Upper lobe of left lung (tissue), 6 donors: ENCODE results near the gene FAM3D. TPM values are rescaled to one million over a fixed set of nuclear protein-coding genes. Genes with fewer than 3 reads are reported as not detected.
A peak's percentile ranks its signal among the peaks of the same experiment; 100 is the strongest.

ENCODE experiments used
- ATAC-seq, 2 donors: fragments of 200-7000 bp; cut with Tn5 transposase; one replicate each; pipeline ENCODE4 v1.9.1; 2022; ENCODE audit warnings: mild to moderate bottlenecking in 2 of 2, moderate library complexity in 2 of 2; ENCODE audit not compliant: low FRiP score in 2 of 2
- DNase-seq, 2 donors: peaks; one replicate each; pipeline ENCODE4 v3.0.0-alpha.2; 2019 to 2020
- H3K27ac ChIP-seq, 4 donors: fragments of 200-600 bp; sonication (generic); one replicate each; pipeline ENCODE4 v1.5.1; 2016 to 2019
- H3K27me3 ChIP-seq, 4 donors: fragments of 200-600 bp; sonication (generic); one replicate each; pipeline ENCODE4 v1.5.1; 2017 to 2019
- H3K36me3 ChIP-seq, 4 donors: fragments of 200-600 bp; sonication (generic); one replicate each; pipeline ENCODE4 v1.5.1; 2016 to 2019
- H3K4me1 ChIP-seq, 4 donors: fragments of 200-600 bp; sonication (generic); one replicate each; pipeline ENCODE4 v1.5.1; 2018 to 2019
- H3K4me3 ChIP-seq, 4 donors: fragments of 200-600 bp; sonication (generic); one replicate each; pipeline ENCODE4 v1.5.1; 2017 to 2019; ENCODE audit warnings: mild to moderate bottlenecking in 2 of 4, moderate library complexity in 1 of 4
- H3K9me3 ChIP-seq, 4 donors: fragments of 200-600 bp; sonication (generic); one replicate each; pipeline ENCODE4 v1.5.1; 2018 to 2019
- EP300 ChIP-seq, 4 donors: sonication (generic); formaldehyde crosslinking; IDR thresholded peaks; one replicate each; pipeline ENCODE4 v1.5.1; 2017; ENCODE audit warnings: antibody characterized with exemption in 4 of 4, control low read depth in 2 of 4
- POLR2A ChIP-seq, 4 donors: fragments of 450-650 bp; IDR thresholded peaks; one replicate each; pipeline ENCODE4 v1.5.1; 2016 to 2017; ENCODE audit warnings: antibody characterized with exemption in 4 of 4, mild to moderate bottlenecking in 2 of 4
- POLR2AphosphoS5 ChIP-seq, 2 donors: sonication (generic); formaldehyde crosslinking; IDR thresholded peaks; one replicate each; pipeline ENCODE4 v1.5.1; 2017; ENCODE audit warnings: antibody characterized with exemption in 2 of 2
- WGBS, 2 donors: methylation state at CpG; one replicate each; pipeline ENCODE4 v1.1.5; 2017 to 2018; 5-methylcytosine and 5-hydroxymethylcytosine counted together
- total RNA-seq, 6 donors: library from RNA; depleted of rRNA in 4 of 6; stranded (reverse); fragments of >200 nt in 4 of 6; gene quantifications; one replicate each; pipeline versions ENCODE4 v1.1.0 to v1.2.1, GENCODE V29; 2016 to 2021
- TF ChIP-seq, protein P1 (sequence below), 6 experiments: fragments of 450-650 bp in 4 of 6; fragments of 200-600 bp in 2 of 6; sonication (generic) in 2 of 6; IDR thresholded peaks; one replicate each; pipeline ENCODE4 v1.5.1; 2016 to 2019; ENCODE audit warnings: antibody characterized with exemption in 6 of 6
- donor health status: DM: no; HTN: no; CAD: no; lungs with moderate emphysema.
- donor health status: DM: no; HTN: yes; CAD: no; lungs with severe emphysema.

Gene FAM3D
- total RNA-seq, 6 donors from 2014 or later: 1.0 to 7.7 (median 1.5) TPM

DNA sequence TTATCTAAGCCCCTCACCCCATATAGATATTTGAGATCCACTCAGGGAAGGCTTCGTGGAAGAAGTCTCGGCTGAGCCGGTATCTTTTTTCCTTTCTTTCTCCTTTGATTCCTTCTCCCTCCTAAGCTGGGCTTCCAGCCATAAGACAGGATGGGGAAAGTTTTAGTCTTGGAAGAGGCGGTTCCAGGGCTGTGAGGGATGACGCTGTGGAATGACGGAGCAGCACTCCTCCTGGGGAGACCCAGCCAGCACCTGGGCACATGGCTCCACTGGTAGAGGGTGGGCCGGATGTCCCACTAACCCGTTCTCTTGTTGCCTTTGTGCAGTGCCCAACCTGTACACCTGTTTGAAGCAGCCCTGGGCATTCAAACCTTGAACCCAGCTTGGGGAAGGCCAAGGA, 46.2 kb downstream of the FAM3D start:
- no peak for DNase-seq
- Histone ChIP-seq H3K36me3 (no peaks in the 10 kb centered on the region), H3K4me3 (no peak overlapping the region), H3K27me3 (no peaks in the 10 kb centered on the region), H3K4me1 (no peaks in the 10 kb centered on the region), H3K27ac (no peak overlapping the region), H3K9me3 (no peaks in the 10 kb centered on the region)
- no peak for ATAC-seq
- WGBS, 2 donors: 89 to 92% methylated on average over 8 of the region's 8 CpGs
- TF ChIP-seq EP300 (IDR thresholded peaks at IDR 0.05) (no peak), POLR2A (IDR thresholded peaks at IDR 0.05) (no peak), POLR2AphosphoS5 (IDR thresholded peaks at IDR 0.05) (no peak)
- TF ChIP-seq, protein P1, sequence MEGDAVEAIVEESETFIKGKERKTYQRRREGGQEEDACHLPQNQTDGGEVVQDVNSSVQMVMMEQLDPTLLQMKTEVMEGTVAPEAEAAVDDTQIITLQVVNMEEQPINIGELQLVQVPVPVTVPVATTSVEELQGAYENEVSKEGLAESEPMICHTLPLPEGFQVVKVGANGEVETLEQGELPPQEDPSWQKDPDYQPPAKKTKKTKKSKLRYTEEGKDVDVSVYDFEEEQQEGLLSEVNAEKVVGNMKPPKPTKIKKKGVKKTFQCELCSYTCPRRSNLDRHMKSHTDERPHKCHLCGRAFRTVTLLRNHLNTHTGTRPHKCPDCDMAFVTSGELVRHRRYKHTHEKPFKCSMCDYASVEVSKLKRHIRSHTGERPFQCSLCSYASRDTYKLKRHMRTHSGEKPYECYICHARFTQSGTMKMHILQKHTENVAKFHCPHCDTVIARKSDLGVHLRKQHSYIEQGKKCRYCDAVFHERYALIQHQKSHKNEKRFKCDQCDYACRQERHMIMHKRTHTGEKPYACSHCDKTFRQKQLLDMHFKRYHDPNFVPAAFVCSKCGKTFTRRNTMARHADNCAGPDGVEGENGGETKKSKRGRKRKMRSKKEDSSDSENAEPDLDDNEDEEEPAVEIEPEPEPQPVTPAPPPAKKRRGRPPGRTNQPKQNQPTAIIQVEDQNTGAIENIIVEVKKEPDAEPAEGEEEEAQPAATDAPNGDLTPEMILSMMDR (IDR thresholded peaks at IDR 0.05): no peak

DNA sequence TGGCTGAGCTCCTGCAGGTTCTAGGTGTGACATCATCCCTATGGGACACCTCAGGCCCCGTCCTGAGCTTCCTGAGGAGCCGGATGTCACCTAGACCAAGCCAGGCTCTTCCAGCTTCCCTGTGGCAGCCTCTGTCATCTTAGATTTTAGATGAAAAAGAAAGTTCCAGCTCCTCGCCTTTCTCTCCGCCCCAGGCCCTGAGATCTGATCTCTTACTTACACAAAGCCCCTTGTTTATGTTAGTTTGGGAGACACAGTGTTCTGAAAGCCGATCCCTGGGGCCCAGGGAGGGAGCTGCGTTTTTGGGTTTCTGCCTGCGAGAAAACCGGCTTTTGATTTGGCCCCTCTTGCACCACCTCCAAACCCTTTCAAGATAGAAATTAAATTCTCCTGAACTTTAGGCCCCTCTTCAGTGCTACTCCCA, 49.2 kb downstream of the FAM3D start:
- 65 to 71% methylated on average over 8 of the region's 8 CpGs for WGBS, 2 donors
- no peak overlapping the region for H3K4me3 ChIP-seq
- DNase-seq: no peak
- H3K27me3 ChIP-seq: no peaks in the 10 kb centered on the region
- H3K27ac ChIP-seq: peak overlapping the region in 1 of 4 donors; percentile 42
- no peak for TF ChIP-seq POLR2A (IDR thresholded peaks at IDR 0.05)
- no peak for TF ChIP-seq POLR2AphosphoS5 (IDR thresholded peaks at IDR 0.05)
- TF ChIP-seq, protein P1 (IDR thresholded peaks at IDR 0.05): no peak
- TF ChIP-seq EP300 (IDR thresholded peaks at IDR 0.05): no peak
- H3K36me3 ChIP-seq: no peaks in the 10 kb centered on the region
- no peaks in the 10 kb centered on the region for H3K4me1 ChIP-seq
- no peak for ATAC-seq
- no peaks in the 10 kb centered on the region for H3K9me3 ChIP-seq

DNA sequence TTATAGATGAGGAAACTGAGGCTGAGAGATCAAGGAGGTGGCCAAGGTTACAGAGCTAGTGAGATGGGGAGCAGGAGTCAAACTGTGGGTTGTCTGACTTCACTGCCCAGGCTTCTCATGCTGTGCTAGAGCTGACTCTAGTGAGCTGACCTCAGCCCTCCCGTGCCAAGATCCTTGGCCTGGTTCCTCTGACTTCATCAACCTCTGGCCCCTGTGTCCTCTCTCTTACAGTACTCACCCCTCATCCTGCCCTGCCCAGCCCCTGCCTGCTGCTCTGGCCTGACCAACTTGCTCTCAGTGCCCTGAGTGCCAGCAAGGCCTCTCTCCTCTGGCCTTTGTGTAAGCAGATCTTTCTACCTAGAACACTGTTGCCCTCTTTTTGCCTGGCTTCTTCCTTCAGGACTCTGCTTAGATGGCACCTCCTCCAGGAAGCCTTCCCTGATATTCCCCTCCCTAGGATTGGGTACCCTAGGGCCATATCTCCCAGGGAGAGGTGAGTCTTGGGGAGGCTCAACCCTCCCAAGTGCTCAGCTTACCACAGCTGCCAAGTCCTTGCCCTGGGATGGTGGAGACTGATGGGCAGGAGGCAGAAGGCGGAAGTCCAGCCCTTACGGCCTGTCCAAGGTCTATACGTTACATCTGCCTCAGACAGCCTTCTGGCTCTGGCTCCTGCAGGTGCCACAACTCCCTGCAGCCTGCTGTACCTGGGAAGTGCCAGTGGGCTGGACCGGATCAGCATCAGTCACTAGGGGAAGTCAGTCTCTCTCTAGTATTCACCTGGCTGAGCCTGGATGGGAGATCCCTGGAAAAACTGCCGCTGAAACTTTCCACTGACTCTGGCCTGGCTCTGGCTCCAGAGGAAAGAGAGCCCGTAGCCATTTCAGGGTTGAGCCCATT, 53.1 kb downstream of the FAM3D start:
- H3K27me3 ChIP-seq: no peaks in the 10 kb centered on the region
- no peaks in the 10 kb centered on the region for H3K4me1 ChIP-seq
- no peak overlapping the region for H3K27ac ChIP-seq
- H3K9me3 ChIP-seq: no peaks in the 10 kb centered on the region
- TF ChIP-seq POLR2A (IDR thresholded peaks at IDR 0.05) (no peak), EP300 (IDR thresholded peaks at IDR 0.05) (no peak), POLR2AphosphoS5 (IDR thresholded peaks at IDR 0.05) (no peak)
- TF ChIP-seq, protein P1 (IDR thresholded peaks at IDR 0.05): no peak
- 68 to 92% methylated on average over 6 to 7 of the region's 7 CpGs for WGBS, 2 donors
- H3K36me3 ChIP-seq: no peaks in the 10 kb centered on the region
- DNase-seq (no peak), ATAC-seq (no peak)
- no peak overlapping the region for H3K4me3 ChIP-seq

DNA sequence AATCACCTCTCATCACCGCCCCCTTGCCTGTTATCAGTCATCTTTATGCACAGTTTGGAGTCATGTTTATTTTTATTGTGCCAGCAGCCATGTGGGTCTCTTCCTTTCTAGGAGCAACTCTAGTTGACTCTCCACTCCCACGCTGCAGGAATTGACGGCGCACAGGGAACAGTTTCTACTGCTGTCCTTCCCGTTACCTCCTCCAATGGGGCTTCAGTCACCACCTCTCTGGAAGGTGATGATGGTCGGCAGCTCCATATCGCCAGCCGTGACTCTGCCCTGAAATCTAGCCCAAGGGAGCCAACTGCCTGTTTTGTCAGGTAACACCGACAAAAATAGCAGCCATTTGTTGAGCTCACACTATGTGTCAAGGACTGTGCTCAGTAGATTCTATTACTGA, 53.7 kb downstream of the FAM3D start:
- Histone ChIP-seq H3K4me3 (no peak overlapping the region), H3K9me3 (no peaks in the 10 kb centered on the region), H3K27ac (no peak overlapping the region), H3K36me3 (no peaks in the 10 kb centered on the region), H3K4me1 (no peaks in the 10 kb centered on the region), H3K27me3 (no peaks in the 10 kb centered on the region)
- DNase-seq (no peak), ATAC-seq (no peak)
- no peak for TF ChIP-seq EP300 (IDR thresholded peaks at IDR 0.05)
- no peak for TF ChIP-seq POLR2A (IDR thresholded peaks at IDR 0.05)
- TF ChIP-seq POLR2AphosphoS5 (IDR thresholded peaks at IDR 0.05): no peak
- TF ChIP-seq, protein P1 (IDR thresholded peaks at IDR 0.05): no peak
- 49 to 68% methylated on average over 8 to 9 of the region's 9 CpGs for WGBS, 2 donors
